Measurements from ENCODE around the gene EIF4E1B.
"Not testable (repeated sequence)": the region's sequence is repeated elsewhere in the genome, so short reads cannot be mapped to it uniquely, and the experiment has no call there.

EIF4E1B gene

GRCh38 chr5:176596069-176596644, 34.3 kb upstream of the EIF4E1B start:
- CTCF ChIA-PET = interaction anchor here (0.5 to 2.0 kb wide), 3 partner anchors 10 to 42 kb away, joined by 3 to 7 read pairs (median 7); no protein-coding TSS in a partner anchor
- H3K27ac ChIP-seq = no peak overlapping the region
- POLR2A ChIA-PET (ENCODE audit: low non-redundant PET) = no interaction called here
- DNase-seq (ENCODE audit: low spot score) = no peak
- TF ChIP-seq, protein P1, sequence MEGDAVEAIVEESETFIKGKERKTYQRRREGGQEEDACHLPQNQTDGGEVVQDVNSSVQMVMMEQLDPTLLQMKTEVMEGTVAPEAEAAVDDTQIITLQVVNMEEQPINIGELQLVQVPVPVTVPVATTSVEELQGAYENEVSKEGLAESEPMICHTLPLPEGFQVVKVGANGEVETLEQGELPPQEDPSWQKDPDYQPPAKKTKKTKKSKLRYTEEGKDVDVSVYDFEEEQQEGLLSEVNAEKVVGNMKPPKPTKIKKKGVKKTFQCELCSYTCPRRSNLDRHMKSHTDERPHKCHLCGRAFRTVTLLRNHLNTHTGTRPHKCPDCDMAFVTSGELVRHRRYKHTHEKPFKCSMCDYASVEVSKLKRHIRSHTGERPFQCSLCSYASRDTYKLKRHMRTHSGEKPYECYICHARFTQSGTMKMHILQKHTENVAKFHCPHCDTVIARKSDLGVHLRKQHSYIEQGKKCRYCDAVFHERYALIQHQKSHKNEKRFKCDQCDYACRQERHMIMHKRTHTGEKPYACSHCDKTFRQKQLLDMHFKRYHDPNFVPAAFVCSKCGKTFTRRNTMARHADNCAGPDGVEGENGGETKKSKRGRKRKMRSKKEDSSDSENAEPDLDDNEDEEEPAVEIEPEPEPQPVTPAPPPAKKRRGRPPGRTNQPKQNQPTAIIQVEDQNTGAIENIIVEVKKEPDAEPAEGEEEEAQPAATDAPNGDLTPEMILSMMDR (conservative IDR thresholded peaks at IDR 0.05; ENCODE audit: low read depth) = no peak

DNA sequence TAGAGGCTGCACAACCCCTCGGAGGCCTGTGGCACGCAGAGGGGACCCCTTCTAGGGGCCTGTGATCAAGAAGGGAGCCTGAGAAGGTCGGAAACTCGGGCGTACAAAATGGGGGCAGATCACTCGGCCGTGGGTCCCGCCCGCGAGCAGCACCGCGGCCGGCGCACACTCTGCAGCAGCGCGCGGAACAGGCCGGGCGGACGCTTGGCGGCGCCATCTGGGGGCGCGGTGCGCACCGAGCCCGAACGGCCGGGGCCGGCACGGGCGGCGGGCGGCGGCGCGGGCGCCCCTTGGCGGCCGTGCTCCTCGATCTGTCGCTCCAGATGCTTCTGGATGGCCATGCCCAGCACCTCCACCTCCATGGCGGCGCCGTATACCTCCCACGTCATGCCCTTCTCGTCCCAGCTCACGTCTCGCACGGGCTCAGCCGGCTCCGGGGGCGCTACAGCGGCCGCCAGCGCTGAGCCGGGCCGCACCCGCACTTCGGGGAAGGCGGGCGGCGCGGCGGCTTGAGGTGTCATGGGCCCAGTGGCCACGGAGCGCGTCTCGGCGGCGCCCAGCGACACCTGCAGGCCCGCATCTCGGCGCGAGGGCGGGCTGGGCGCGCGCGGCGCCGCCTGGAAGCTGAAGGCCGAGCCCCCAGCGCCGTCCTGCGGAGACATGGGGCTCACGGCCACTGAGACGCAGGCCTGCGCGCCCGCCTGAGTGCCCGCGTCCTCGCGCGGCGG, 33.6 kb upstream of the EIF4E1B start:
- no peak for DNase-seq (ENCODE audit: low spot score)
- no peak overlapping the region for H3K27ac ChIP-seq
- ChIA-PET POLR2A (ENCODE audit: low non-redundant PET) (no interaction called here), CTCF (interaction anchor here (0.7 to 2.0 kb wide), 3 partner anchors 9 to 277 kb away, joined by 3 to 7 read pairs (median 7); no protein-coding TSS in a partner anchor)
- TF ChIP-seq, protein P1 (conservative IDR thresholded peaks at IDR 0.05; ENCODE audit: low read depth) = peak; percentile 53

DNA sequence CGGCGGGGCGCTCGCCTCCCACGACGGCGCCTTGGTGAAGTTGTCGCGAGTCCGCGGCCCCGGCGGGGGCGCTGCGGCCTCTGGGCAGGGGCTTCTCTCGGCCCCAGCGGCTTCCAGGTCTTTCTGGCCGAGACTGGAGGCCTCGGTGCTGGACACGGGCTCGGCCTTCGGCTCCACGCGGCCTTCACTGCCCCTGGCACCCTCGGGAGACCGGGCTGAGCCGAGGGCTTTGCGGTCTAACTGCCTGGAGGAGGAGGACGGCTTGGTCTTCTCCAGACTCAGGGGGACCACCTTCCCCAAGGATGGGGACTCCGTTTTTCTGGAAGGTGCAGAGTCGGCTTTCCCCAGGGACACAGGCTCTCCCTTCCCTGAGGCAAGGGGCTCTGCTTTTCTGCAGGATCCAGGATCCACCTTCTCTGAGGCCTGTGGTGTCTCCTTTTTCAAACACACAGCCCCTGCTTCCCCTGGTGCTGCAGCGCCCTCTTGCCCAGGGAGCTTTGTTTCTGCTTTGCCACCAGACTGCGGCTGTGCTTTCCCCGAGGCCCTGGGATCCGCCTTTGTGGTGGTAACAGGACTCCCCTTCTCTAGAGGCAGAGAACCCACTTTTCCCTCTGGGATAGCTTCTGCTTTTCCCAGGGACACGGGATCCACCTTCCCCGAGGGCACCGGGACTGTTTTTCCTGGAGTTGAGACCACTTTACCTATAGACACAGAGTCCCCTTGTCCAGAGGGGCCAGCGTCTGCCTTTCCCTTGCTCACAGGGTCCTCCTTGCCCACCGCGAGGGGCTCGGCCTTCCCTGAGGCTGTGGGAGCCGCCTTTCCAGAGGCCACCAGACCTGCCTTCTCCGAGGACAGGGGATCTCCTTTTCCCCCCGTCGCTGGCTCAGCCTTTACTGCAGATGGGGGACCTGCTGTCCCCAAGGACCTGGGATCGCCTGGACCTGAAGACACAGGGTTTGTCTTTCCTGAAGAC, 32.8 kb upstream of the EIF4E1B start:
- no peak for DNase-seq (ENCODE audit: low spot score)

DNA sequence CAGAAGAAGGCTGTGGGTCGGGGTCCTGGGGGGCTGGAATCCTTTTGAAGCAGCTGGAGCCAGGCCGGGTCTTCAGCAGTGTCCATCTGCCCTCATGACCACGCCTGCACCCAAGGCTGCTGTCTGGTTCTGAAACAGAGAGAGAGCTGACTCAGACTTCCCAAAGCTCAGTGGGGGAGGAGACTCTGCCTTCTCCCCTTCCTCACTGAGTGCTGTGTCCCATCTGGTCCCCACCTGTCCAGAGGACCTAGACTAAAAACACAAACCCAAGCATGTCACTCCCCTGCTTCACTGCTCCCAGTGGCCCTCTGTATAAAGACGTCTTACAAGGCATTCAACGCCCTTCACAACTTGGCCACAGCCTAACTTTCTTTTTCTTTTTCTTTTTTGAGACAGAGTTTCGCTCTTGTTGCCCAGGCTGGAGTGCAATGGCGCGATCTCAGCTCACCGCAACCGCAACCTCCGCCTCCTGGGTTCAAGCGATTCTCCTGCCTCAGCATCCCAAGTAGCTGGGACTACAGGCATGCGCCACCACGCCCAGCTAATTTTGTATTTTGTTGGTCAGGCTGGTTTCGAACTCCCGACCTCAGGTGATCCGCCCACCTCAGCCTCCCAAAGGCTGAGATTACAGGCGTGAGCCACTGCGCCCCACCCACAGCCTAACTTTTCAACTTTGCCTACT, 30.6 kb upstream of the EIF4E1B start:
- POLR2A ChIA-PET (ENCODE audit: low non-redundant PET); CTCF ChIA-PET; DNase-seq (ENCODE audit: low spot score): not testable (repeated sequence)
- 0 out of 2 replicates have a peak overlapping the region, but pooled peaks have one; percentile 5 for H3K27ac ChIP-seq

More for the DNA sequence above, 32.8 kb upstream of the EIF4E1B start:
- ChIA-PET POLR2A (ENCODE audit: low non-redundant PET) (no interaction called here), CTCF (interaction anchor here (0.7 to 2.0 kb wide), 2 partner anchors 9 to 277 kb away, joined by 3 to 7 read pairs; no protein-coding TSS in a partner anchor)
- no peak overlapping the region for H3K27ac ChIP-seq
- TF ChIP-seq, protein P1 (conservative IDR thresholded peaks at IDR 0.05; ENCODE audit: low read depth) = no peak

- no peak for DNase-seq (ENCODE audit: low spot score)
- CTCF ChIA-PET = no interaction called here
Observed at GRCh38 chr5:176601901-176602482, 28.5 kb upstream of the EIF4E1B start.

GRCh38 chr5:176603091-176603490, 27.4 kb upstream of the EIF4E1B start:
- ChIA-PET POLR2A (ENCODE audit: low non-redundant PET) (no interaction called here), CTCF (interaction anchor here (0.6 kb wide), 1 partner anchor 268 kb away, joined by 3 read pairs; no protein-coding TSS in a partner anchor)
- DNase-seq (ENCODE audit: low spot score) = no peak
- TF ChIP-seq, protein P1 (conservative IDR thresholded peaks at IDR 0.05; ENCODE audit: low read depth) = no peak
- H3K27ac ChIP-seq = no peak overlapping the region

More at GRCh38 chr5:176601901-176602482, 28.5 kb upstream of the EIF4E1B start:
- POLR2A ChIA-PET (ENCODE audit: low non-redundant PET) = no interaction called here
- TF ChIP-seq, protein P1 (conservative IDR thresholded peaks at IDR 0.05; ENCODE audit: low read depth) = no peak
- H3K27ac ChIP-seq = no peak overlapping the region
